ENCODE measurements around the gene RUFY4.

- no peak for TF ChIP-seq CTCF (IDR thresholded peaks at IDR 0.05; ENCODE audit: extremely low read depth in 1 of 2, insufficient read depth in 1 of 2, low read depth in 1 of 2, low read length in 2 of 2)
- no peak for TF ChIP-seq POLR2AphosphoS5 (IDR thresholded peaks at IDR 0.05; ENCODE audit: insufficient read depth, low read depth, low read length)
- TF ChIP-seq MYC (IDR thresholded peaks at IDR 0.05; ENCODE audit: low read depth, low read length): no peak
- TF ChIP-seq EZH2 (IDR thresholded peaks at IDR 0.05; ENCODE audit: borderline replicate concordance, low read depth, low read length, severe bottlenecking): no peak
- no peak for TF ChIP-seq POLR2A (IDR thresholded peaks at IDR 0.05; ENCODE audit: low read depth, low read length)
Observed at GRCh38 chr2:218060950-218061660, 7.9 kb upstream of the RUFY4 start.

Data from endothelial cell of umbilical vein (primary cell).